HepG2 (cell line): ENCODE results near the gene TBKBP1. TPM values are rescaled to one million over a fixed set of nuclear protein-coding genes. Genes with fewer than 3 reads are reported as not detected.

Experiments
- HOXD1 ChIP-seq: sonication (generic); formaldehyde crosslinking; IDR thresholded peaks from 2 replicates; pipeline ENCODE4 v1.5.0; 2020; ENCODE audit warnings: missing genetic modification reagents
- NONO ChIP-seq, 2 experiments: fragments of 450-650 bp in 1 of 2; sonication (generic) in 1 of 2; formaldehyde crosslinking in 1 of 2; IDR thresholded peaks in 1 of 2; conservative IDR thresholded peaks in 1 of 2; 2 replicates each; pipeline versions ENCODE4 v1.6.1 to v1.8.0; 2017 to 2022; ENCODE audit warnings: mild to moderate bottlenecking in 1 of 2, missing genetic modification reagents in 1 of 2, moderate library complexity in 1 of 2
- PHF5A ChIP-seq: IDR thresholded peaks from one replicate; pipeline ENCODE4 v1.6.1; 2018; ENCODE audit warnings: low read depth, missing genetic modification reagents; ENCODE audit not compliant: unreplicated experiment
- SAP130 ChIP-seq: IDR thresholded peaks from 2 replicates; pipeline ENCODE4 v1.6.1; 2016; ENCODE audit warnings: low read depth
- SIN3B ChIP-seq: fragments of 150-350 bp; IDR thresholded peaks from 2 replicates; pipeline ENCODE4 v1.6.1; 2014; ENCODE audit warnings: low read length
- SMAD3 ChIP-seq: sonication (generic); formaldehyde crosslinking; IDR thresholded peaks from 2 replicates; pipeline ENCODE4 v1.4.0; 2020; ENCODE audit warnings: missing genetic modification reagents
- ZNF264 ChIP-seq: sonication (generic); formaldehyde crosslinking; IDR thresholded peaks from 2 replicates; pipeline ENCODE4 v1.4.0; 2020; ENCODE audit warnings: missing genetic modification reagents
- ZNF333 ChIP-seq: sonication (generic); formaldehyde crosslinking; IDR thresholded peaks from 2 replicates; pipeline ENCODE4 v1.4.0; 2020; ENCODE audit warnings: mild to moderate bottlenecking, missing genetic modification reagents, borderline replicate concordance
- ZNF839 ChIP-seq: sonication (generic); formaldehyde crosslinking; IDR thresholded peaks from 2 replicates; pipeline ENCODE4 v1.4.0; 2020; ENCODE audit warnings: missing genetic modification reagents, mild to moderate bottlenecking, borderline replicate concordance
- polyA plus RNA-seq, 8 experiments: library from polyadenylated mRNA; depleted of rRNA in 3 of 8; stranded (reverse) in 7 of 8; unstranded in 1 of 8; fragments of >200 nt; fragmentation: Illumina TruSeq in 4 of 8; extraction: Trizol in 4 of 8; gene quantifications; 2 replicates each; pipeline versions ENCODE4 v1.2.1 to v1.2.3, GENCODE V29; 2011 to 2016; ENCODE audit warnings: low read depth in 4 of 8, missing spikeins in 1 of 8, mixed read lengths in 1 of 8; ENCODE audit not compliant: insufficient read depth in 1 of 8
- total RNA-seq, 5 experiments: library from RNA; depleted of rRNA; stranded (reverse); fragments of >200 nt; fragmentation: Illumina TruSeq; extraction: Trizol; gene quantifications; 2 replicates each; pipeline ENCODE4 v1.2.3, GENCODE V29; 2016; ENCODE audit warnings: low read depth in 1 of 5
- TF ChIP-seq, protein P1 (sequence below), 2 experiments: sonication (generic) in 1 of 2; formaldehyde crosslinking in 1 of 2; IDR thresholded peaks; 2 replicates each; pipeline versions ENCODE4 v1.4.0 to v1.6.1; 2018 to 2020; ENCODE audit warnings: missing genetic modification reagents in 2 of 2, borderline replicate concordance in 1 of 2, low read depth in 1 of 2, mild to moderate bottlenecking in 1 of 2, missing biosample characterization in 1 of 2
- TF ChIP-seq, protein P2 (sequence below): IDR thresholded peaks from 2 replicates; pipeline ENCODE4 v1.6.1; 2016; ENCODE audit warnings: low read depth, control low read depth
- TF ChIP-seq, protein P3 (sequence below): fragments of 450-650 bp; IDR thresholded peaks from 2 replicates; pipeline ENCODE4 v1.6.1; 2017; ENCODE audit warnings: mild to moderate bottlenecking
- TF ChIP-seq, protein P4 (sequence below): sonication (generic); formaldehyde crosslinking; conservative IDR thresholded peaks from 2 replicates; pipeline ENCODE4 v1.4.0; 2020; ENCODE audit warnings: missing genetic modification reagents
- TF ChIP-seq, protein P5 (sequence below): sonication (generic); formaldehyde crosslinking; IDR thresholded peaks from 2 replicates; pipeline ENCODE4; 2020; ENCODE audit warnings: missing genetic modification reagents, mild to moderate bottlenecking, borderline replicate concordance
- TF ChIP-seq, protein P6 (sequence below): IDR thresholded peaks from 2 replicates; pipeline ENCODE4 v1.6.1; 2018; ENCODE audit warnings: missing genetic modification reagents, mild to moderate bottlenecking, missing compliant biosample characterization

TBKBP1 gene
- total and polyA plus RNA-seq, 2 of the 13 experiments (the other 11 are each of a cell fraction or from before 2014, with no cell fraction given): 2.6 to 7.0 TPM

DNA sequence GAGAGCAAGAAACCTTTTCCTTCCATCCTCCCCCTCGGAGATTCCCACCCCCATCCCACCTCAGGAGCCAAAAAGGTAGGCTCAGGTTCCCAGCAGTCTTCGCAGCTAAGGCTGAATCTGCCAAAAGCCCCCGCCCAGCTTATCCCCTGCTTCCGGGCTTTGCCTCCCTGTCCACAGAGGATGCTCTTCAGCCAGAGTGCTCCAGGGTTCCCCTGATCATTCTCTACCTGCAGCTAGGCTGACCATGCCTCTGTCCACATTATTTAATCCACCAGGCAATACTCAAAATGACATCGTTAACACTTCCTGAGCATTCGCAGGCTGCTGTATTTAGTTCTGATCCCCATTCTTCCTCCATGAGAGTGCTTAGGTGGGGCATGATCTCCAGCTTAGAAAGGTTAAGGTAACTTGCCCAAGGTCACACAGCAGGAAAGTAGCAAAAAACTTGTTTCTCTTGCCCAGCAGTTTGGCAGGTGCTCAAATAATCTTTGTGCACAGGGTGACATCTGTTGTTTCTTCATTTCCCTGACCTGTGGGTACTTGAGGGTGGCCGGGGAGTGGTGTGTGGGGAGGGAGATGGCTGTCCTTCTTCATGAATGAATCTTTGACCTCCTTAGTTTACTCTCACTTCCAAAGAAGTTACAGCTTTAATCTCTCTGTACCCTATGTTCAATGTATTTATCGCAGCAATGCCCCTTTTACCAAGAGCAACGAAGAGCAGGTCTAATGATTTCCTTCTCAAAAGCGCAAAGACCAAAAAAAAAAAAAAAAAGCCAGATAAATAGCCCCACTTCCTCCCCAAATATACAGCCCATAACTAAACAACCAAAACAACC, 848 bp upstream of the TBKBP1 start (continued):
- TF ChIP-seq SAP130 (peak; percentile 15; the same call in 1 of the 2 replicates), ZNF333 (CRISPR knock-in tag) (no peak), ZNF839 (CRISPR knock-in tag) (no peak), HOXD1 (no peak), ZNF264 (CRISPR knock-in tag) (no peak), PHF5A (CRISPR knock-in tag) (no peak), SMAD3 (CRISPR knock-in tag) (no peak), NONO (IDR thresholded peaks at IDR 0.05) (no peak), NONO (CRISPR knock-in tag; conservative IDR thresholded peaks at IDR 0.05) (no peak), SIN3B (no peak)
- TF ChIP-seq, protein P1, sequence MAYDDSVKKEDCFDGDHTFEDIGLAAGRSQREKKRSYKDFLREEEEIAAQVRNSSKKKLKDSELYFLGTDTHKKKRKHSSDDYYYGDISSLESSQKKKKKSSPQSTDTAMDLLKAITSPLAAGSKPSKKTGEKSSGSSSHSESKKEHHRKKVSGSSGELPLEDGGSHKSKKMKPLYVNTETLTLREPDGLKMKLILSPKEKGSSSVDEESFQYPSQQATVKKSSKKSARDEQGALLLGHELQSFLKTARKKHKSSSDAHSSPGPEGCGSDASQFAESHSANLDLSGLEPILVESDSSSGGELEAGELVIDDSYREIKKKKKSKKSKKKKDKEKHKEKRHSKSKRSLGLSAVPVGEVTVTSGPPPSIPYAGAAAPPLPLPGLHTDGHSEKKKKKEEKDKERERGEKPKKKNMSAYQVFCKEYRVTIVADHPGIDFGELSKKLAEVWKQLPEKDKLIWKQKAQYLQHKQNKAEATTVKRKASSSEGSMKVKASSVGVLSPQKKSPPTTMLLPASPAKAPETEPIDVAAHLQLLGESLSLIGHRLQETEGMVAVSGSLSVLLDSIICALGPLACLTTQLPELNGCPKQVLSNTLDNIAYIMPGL (CRISPR knock-in tag; IDR thresholded peaks at IDR 0.05; ENCODE audit: borderline replicate concordance in 1 of 2, low read depth in 1 of 2): peak in 1 of 2 experiments; percentile 18; a peak in 2 of 4 replicates
- TF ChIP-seq, protein P2, sequence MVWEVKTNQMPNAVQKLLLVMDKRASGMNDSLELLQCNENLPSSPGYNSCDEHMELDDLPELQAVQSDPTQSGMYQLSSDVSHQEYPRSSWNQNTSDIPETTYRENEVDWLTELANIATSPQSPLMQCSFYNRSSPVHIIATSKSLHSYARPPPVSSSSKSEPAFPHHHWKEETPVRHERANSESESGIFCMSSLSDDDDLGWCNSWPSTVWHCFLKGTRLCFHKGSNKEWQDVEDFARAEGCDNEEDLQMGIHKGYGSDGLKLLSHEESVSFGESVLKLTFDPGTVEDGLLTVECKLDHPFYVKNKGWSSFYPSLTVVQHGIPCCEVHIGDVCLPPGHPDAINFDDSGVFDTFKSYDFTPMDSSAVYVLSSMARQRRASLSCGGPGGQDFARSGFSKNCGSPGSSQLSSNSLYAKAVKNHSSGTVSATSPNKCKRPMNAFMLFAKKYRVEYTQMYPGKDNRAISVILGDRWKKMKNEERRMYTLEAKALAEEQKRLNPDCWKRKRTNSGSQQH (CRISPR knock-in tag): no peak
- TF ChIP-seq, protein P3, sequence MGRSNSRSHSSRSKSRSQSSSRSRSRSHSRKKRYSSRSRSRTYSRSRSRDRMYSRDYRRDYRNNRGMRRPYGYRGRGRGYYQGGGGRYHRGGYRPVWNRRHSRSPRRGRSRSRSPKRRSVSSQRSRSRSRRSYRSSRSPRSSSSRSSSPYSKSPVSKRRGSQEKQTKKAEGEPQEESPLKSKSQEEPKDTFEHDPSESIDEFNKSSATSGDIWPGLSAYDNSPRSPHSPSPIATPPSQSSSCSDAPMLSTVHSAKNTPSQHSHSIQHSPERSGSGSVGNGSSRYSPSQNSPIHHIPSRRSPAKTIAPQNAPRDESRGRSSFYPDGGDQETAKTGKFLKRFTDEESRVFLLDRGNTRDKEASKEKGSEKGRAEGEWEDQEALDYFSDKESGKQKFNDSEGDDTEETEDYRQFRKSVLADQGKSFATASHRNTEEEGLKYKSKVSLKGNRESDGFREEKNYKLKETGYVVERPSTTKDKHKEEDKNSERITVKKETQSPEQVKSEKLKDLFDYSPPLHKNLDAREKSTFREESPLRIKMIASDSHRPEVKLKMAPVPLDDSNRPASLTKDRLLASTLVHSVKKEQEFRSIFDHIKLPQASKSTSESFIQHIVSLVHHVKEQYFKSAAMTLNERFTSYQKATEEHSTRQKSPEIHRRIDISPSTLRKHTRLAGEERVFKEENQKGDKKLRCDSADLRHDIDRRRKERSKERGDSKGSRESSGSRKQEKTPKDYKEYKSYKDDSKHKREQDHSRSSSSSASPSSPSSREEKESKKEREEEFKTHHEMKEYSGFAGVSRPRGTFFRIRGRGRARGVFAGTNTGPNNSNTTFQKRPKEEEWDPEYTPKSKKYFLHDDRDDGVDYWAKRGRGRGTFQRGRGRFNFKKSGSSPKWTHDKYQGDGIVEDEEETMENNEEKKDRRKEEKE: no peak
- TF ChIP-seq, protein P4, sequence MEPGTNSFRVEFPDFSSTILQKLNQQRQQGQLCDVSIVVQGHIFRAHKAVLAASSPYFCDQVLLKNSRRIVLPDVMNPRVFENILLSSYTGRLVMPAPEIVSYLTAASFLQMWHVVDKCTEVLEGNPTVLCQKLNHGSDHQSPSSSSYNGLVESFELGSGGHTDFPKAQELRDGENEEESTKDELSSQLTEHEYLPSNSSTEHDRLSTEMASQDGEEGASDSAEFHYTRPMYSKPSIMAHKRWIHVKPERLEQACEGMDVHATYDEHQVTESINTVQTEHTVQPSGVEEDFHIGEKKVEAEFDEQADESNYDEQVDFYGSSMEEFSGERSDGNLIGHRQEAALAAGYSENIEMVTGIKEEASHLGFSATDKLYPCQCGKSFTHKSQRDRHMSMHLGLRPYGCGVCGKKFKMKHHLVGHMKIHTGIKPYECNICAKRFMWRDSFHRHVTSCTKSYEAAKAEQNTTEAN: no peak
- TF ChIP-seq, protein P5, sequence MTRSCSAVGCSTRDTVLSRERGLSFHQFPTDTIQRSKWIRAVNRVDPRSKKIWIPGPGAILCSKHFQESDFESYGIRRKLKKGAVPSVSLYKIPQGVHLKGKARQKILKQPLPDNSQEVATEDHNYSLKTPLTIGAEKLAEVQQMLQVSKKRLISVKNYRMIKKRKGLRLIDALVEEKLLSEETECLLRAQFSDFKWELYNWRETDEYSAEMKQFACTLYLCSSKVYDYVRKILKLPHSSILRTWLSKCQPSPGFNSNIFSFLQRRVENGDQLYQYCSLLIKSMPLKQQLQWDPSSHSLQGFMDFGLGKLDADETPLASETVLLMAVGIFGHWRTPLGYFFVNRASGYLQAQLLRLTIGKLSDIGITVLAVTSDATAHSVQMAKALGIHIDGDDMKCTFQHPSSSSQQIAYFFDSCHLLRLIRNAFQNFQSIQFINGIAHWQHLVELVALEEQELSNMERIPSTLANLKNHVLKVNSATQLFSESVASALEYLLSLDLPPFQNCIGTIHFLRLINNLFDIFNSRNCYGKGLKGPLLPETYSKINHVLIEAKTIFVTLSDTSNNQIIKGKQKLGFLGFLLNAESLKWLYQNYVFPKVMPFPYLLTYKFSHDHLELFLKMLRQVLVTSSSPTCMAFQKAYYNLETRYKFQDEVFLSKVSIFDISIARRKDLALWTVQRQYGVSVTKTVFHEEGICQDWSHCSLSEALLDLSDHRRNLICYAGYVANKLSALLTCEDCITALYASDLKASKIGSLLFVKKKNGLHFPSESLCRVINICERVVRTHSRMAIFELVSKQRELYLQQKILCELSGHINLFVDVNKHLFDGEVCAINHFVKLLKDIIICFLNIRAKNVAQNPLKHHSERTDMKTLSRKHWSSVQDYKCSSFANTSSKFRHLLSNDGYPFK: no peak
- TF ChIP-seq, protein P6, sequence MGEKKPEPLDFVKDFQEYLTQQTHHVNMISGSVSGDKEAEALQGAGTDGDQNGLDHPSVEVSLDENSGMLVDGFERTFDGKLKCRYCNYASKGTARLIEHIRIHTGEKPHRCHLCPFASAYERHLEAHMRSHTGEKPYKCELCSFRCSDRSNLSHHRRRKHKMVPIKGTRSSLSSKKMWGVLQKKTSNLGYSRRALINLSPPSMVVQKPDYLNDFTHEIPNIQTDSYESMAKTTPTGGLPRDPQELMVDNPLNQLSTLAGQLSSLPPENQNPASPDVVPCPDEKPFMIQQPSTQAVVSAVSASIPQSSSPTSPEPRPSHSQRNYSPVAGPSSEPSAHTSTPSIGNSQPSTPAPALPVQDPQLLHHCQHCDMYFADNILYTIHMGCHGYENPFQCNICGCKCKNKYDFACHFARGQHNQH (CRISPR knock-in tag): no peak
